Small intestine (tissue), 7 donors: ENCODE results near the gene CCDC33. TPM values are rescaled to one million over a fixed set of nuclear protein-coding genes. Genes with fewer than 3 reads are reported as not detected.

Experiments used
- DNase-seq, 2 donors: peaks; one replicate each; pipeline versions ENCODE4 v3.0.0 to v3.0.0-alpha.2; 2013
- FAIRE-seq: peaks from 2 replicates; lab custom pipeline; 2012; peaks lifted over from hg19 to GRCh38; lab: Jason Lieb, UNC
- H3K27ac ChIP-seq, 3 donors: one replicate each; pipeline ENCODE4 v1.5.1; 2013; ENCODE audit warnings: low read length in 2 of 3, mild to moderate bottlenecking in 2 of 3, control low read depth in 1 of 3, inconsistent platforms in 1 of 3, low read depth in 1 of 3, moderate library complexity in 1 of 3
- H3K27me3 ChIP-seq, 3 donors: one replicate each; pipeline ENCODE4 v1.6.1; 2013; ENCODE audit warnings: low read length in 3 of 3, inconsistent platforms in 1 of 3; ENCODE audit not compliant: control insufficient read depth in 3 of 3, insufficient read depth in 3 of 3
- H3K36me3 ChIP-seq, 3 donors: one replicate each; pipeline ENCODE4 v1.6.1; 2013; ENCODE audit warnings: low read length in 3 of 3, inconsistent platforms in 1 of 3, low read depth in 1 of 3, mild to moderate bottlenecking in 1 of 3, moderate library complexity in 1 of 3; ENCODE audit not compliant: control insufficient read depth in 3 of 3, insufficient read depth in 2 of 3
- H3K4me1 ChIP-seq, 3 donors: one replicate each; pipeline ENCODE4 v1.6.1; 2013; ENCODE audit warnings: low read length in 2 of 3, inconsistent platforms in 1 of 3, low read depth in 1 of 3, mild to moderate bottlenecking in 1 of 3, moderate library complexity in 1 of 3; ENCODE audit not compliant: control insufficient read depth in 3 of 3, insufficient read depth in 2 of 3
- H3K4me3 ChIP-seq, 3 donors: one replicate each; pipeline ENCODE4 v1.5.1; 2013; ENCODE audit warnings: low read length in 3 of 3, control low read depth in 1 of 3, inconsistent platforms in 1 of 3, low read depth in 1 of 3, mild to moderate bottlenecking in 1 of 3, moderate library complexity in 1 of 3
- H3K9me3 ChIP-seq, 2 donors: one replicate each; pipeline ENCODE4 v1.6.1; 2013; ENCODE audit warnings: low read depth in 1 of 2, low read length in 1 of 2; ENCODE audit not compliant: control insufficient read depth in 2 of 2, insufficient read depth in 1 of 2
- WGBS, 3 donors: extraction: QIAGEN DNeasy Blood & Tissue Kit; methylation state at CpG; one replicate each; pipeline ENCODE4 v1.1.7; 2013; 5-methylcytosine and 5-hydroxymethylcytosine counted together
- polyA plus RNA-seq, 4 donors: library from polyadenylated mRNA; stranded (reverse) in 3 of 4; unstranded in 1 of 4; fragments of 200-250 nt in 3 of 4; fragments of 120-200 nt in 1 of 4; gene quantifications; one replicate each; pipeline versions ENCODE4 v1.2.1 to v1.2.3, GENCODE V29; 2013
- donor health status: healthy with polysubstance abuse.
- donor health status: control.
- donor health status: control.
- donor health status: Bipolar disorder and iron deficiency.
- donor health status: healthy.

The CCDC33 gene
- polyA plus RNA-seq, 4 donors = 0.01 to 1.1 TPM; not detected in 2

GRCh38 chr15:74242441-74243185 is 6.5 kb downstream of the CCDC33 start:
- H3K9me3 ChIP-seq = no peaks in the 10 kb centered on the region
- DNase-seq (peak in 1 of 2 donors; percentile 82), FAIRE-seq (no peak)
- peak overlapping the region in 1 of 3 donors; percentile 58 for H3K27ac ChIP-seq
- H3K4me3 ChIP-seq = no peak overlapping the region
- 48 to 56% (median 50%) methylated on average over 11 of the region's 11 CpGs for WGBS, 3 donors
- H3K27me3 ChIP-seq = peaks cover 0 to 7% (median 0%) of the 10 kb centered on the region in 3 donors
- no peaks in the 10 kb centered on the region for H3K36me3 ChIP-seq
- H3K4me1 ChIP-seq = peaks cover 0 to 37% (median 0%) of the 10 kb centered on the region in 3 donors

- FAIRE-seq (no peak), DNase-seq (no peak)
- H3K4me3 ChIP-seq = no peak overlapping the region
- peaks cover 0 to 7% (median 0%) of the 10 kb centered on the region in 3 donors for H3K27me3 ChIP-seq
- no peak overlapping the region for H3K27ac ChIP-seq
- 79 to 90% (median 79%) methylated on average over 7 of the region's 7 CpGs for WGBS, 3 donors
- H3K36me3 ChIP-seq = no peaks in the 10 kb centered on the region
- peaks cover 0 to 37% (median 0%) of the 10 kb centered on the region in 3 donors for H3K4me1 ChIP-seq
- no peaks in the 10 kb centered on the region for H3K9me3 ChIP-seq
Measured at GRCh38 chr15:74243431-74243830, 7.3 kb downstream of the CCDC33 start.

- H3K9me3 ChIP-seq = no peaks in the 10 kb centered on the region
- no peak overlapping the region for H3K27ac ChIP-seq
- peaks cover 0 to 33% (median 0%) of the 10 kb centered on the region in 3 donors for H3K4me1 ChIP-seq
- no peaks in the 10 kb centered on the region for H3K36me3 ChIP-seq
- no peak overlapping the region for H3K4me3 ChIP-seq
- peaks cover 0 to 7% (median 0%) of the 10 kb centered on the region in 3 donors for H3K27me3 ChIP-seq
- 45 to 57% (median 52%) methylated on average over 4 of the region's 4 CpGs for WGBS, 3 donors
- no peak for DNase-seq
- no peak for FAIRE-seq
Measured at GRCh38 chr15:74244822-74245341, 8.8 kb downstream of the CCDC33 start.

GRCh38 chr15:74245342-74245931 is 9.3 kb downstream of the CCDC33 start:
- H3K27me3 ChIP-seq = peaks cover 0 to 7% (median 0%) of the 10 kb centered on the region in 3 donors
- H3K36me3 ChIP-seq = no peaks in the 10 kb centered on the region
- no peaks in the 10 kb centered on the region for H3K9me3 ChIP-seq
- H3K4me3 ChIP-seq = no peak overlapping the region
- H3K4me1 ChIP-seq = peaks cover 0 to 27% (median 0%) of the 10 kb centered on the region in 3 donors
- FAIRE-seq (no peak), DNase-seq (peak in 1 of 2 donors; percentile 36)
- no peak overlapping the region for H3K27ac ChIP-seq
- 3 to 8% (median 3%) methylated on average over 32 to 36 of the region's 36 CpGs for WGBS, 3 donors

- H3K27me3 ChIP-seq = peaks cover 0 to 9% (median 0%) of the 10 kb centered on the region in 3 donors
- no peaks in the 10 kb centered on the region for H3K9me3 ChIP-seq
- H3K36me3 ChIP-seq = no peaks in the 10 kb centered on the region
- H3K4me1 ChIP-seq = peaks cover 0 to 2% (median 0%) of the 10 kb centered on the region in 3 donors
- H3K4me3 ChIP-seq = no peak overlapping the region
- FAIRE-seq = no peak
- no peak for DNase-seq
- 81 to 91% (median 91%) methylated on average over 6 of the region's 6 CpGs for WGBS, 3 donors
- H3K27ac ChIP-seq = no peak overlapping the region
Measured at GRCh38 chr15:74250266-74250665, 14.1 kb downstream of the CCDC33 start.

- FAIRE-seq = no peak
- no peaks in the 10 kb centered on the region for H3K36me3 ChIP-seq
- no peak overlapping the region for H3K4me3 ChIP-seq
- H3K27ac ChIP-seq = no peak overlapping the region
- H3K9me3 ChIP-seq = no peaks in the 10 kb centered on the region
- no peaks in the 10 kb centered on the region for H3K4me1 ChIP-seq
- peaks cover 0 to 5% (median 0%) of the 10 kb centered on the region in 3 donors for H3K27me3 ChIP-seq
- DNase-seq = no peak
- WGBS, 3 donors = 29 to 67% (median 50%) methylated on average over 4 to 5 of the region's 5 CpGs
Measured at GRCh38 chr15:74251131-74251811, 15.1 kb downstream of the CCDC33 start.

- 65 to 81% (median 73%) methylated on average over 6 of the region's 6 CpGs for WGBS, 3 donors
- FAIRE-seq (no peak), DNase-seq (no peak)
- no peak overlapping the region for H3K27ac ChIP-seq
- no peaks in the 10 kb centered on the region for H3K9me3 ChIP-seq
- no peaks in the 10 kb centered on the region for H3K36me3 ChIP-seq
- H3K4me3 ChIP-seq = no peak overlapping the region
- no peaks in the 10 kb centered on the region for H3K4me1 ChIP-seq
- peaks cover 0 to 5% (median 0%) of the 10 kb centered on the region in 3 donors for H3K27me3 ChIP-seq
Measured at GRCh38 chr15:74252291-74252690, 16.2 kb downstream of the CCDC33 start.

GRCh38 chr15:74252721-74253120 is 16.6 kb downstream of the CCDC33 start:
- DNase-seq (no peak), FAIRE-seq (no peak)
- Histone ChIP-seq H3K27ac (no peak overlapping the region), H3K36me3 (no peaks in the 10 kb centered on the region), H3K27me3 (peaks cover 0 to 5% (median 3%) of the 10 kb centered on the region in 3 donors), H3K4me3 (no peak overlapping the region), H3K9me3 (no peaks in the 10 kb centered on the region), H3K4me1 (no peaks in the 10 kb centered on the region)
- WGBS, 3 donors = 59 to 88% (median 67%) methylated on average over 1 of the region's 1 CpG
